IMR-90 (cell line): ENCODE data around the gene BBS1. TPM values are rescaled to one million over a fixed set of nuclear protein-coding genes. Genes with fewer than 3 reads are reported as not detected.

Experiments
- ATAC-seq: fragments of 200-7000 bp; cut with Tn5 transposase; 2 replicates; pipeline ENCODE4 v1.9.1; 2020; ENCODE audit warnings: low read depth, mild to moderate bottlenecking, moderate library complexity
- BruUV-seq: library from RNA; stranded (reverse); fragments of 400-500 nt; replicated peaks from 2 replicates; lab custom pipeline; 2021; lab: Mats Ljungman, UMichigan
- CTCF ChIA-PET: fragments of 300-600 bp; formaldehyde crosslinking; extraction: SDS; loops from one replicate; lab custom pipeline; 2021; ENCODE audit warnings: antibody characterized with exemption; lab: Yijun Ruan, JAX
- POLR2A ChIA-PET: fragments of 300-600 bp; sonication (Branson Sonifier 250); formaldehyde crosslinking; loops from one replicate; lab custom pipeline; 2022; ENCODE audit warnings: antibody characterized with exemption; ENCODE audit not compliant: unreplicated experiment; lab: Charles Lee
- DNase-seq: peaks from one replicate; pipeline ENCODE4 v3.0.0; 2013
- H2AFZ ChIP-seq: replicated peaks from 2 replicates; pipeline ENCODE3; 2013; ENCODE audit warnings: low read length, mild to moderate bottlenecking; ENCODE audit not compliant: poor library complexity
- H2AK5ac ChIP-seq: 2 replicates; pipeline ENCODE4 v1.6.1; 2013; ENCODE audit warnings: low read depth, low read length, inconsistent platforms
- H2AK9ac ChIP-seq: replicated peaks from 2 replicates; pipeline ENCODE3; 2013; ENCODE audit warnings: mild to moderate bottlenecking, low read depth, low read length, moderate library complexity; ENCODE audit not compliant: poor library complexity
- H2BK120ac ChIP-seq: 2 replicates; pipeline ENCODE4 v1.6.1; 2013; ENCODE audit warnings: low read depth, low read length, inconsistent platforms
- H2BK15ac ChIP-seq: 3 replicates; pipeline ENCODE4 v1.6.1; 2013; ENCODE audit warnings: low read depth, low read length, inconsistent platforms
- H2BK20ac ChIP-seq: 2 replicates; pipeline ENCODE4 v1.6.1; 2013; ENCODE audit warnings: low read depth, mild to moderate bottlenecking, inconsistent platforms, low read length, moderate library complexity
- H2BK5ac ChIP-seq: 2 replicates; pipeline ENCODE4 v1.6.1; 2013; ENCODE audit warnings: mild to moderate bottlenecking, low read depth, low read length, inconsistent platforms; ENCODE audit not compliant: poor library complexity, severe bottlenecking
- H3K14ac ChIP-seq: replicated peaks from 2 replicates; pipeline ENCODE4 v1.6.1; 2013; ENCODE audit warnings: low read depth, low read length, inconsistent platforms
- H3K18ac ChIP-seq: 2 replicates; pipeline ENCODE4 v1.6.1; 2013; ENCODE audit warnings: low read depth, low read length, control low read depth
- H3K23ac ChIP-seq: 2 replicates; pipeline ENCODE4 v1.6.1; 2013; ENCODE audit warnings: low read depth, low read length, inconsistent platforms
- H3K27ac ChIP-seq: 2 replicates; pipeline ENCODE4 v1.5.1; 2013; ENCODE audit warnings: mild to moderate bottlenecking, control low read depth, low read length; ENCODE audit not compliant: insufficient read depth
- H3K27me3 ChIP-seq: 2 replicates; pipeline ENCODE4 v1.6.1; 2013; ENCODE audit warnings: low read length; ENCODE audit not compliant: control insufficient read depth, insufficient read depth
- H3K36me3 ChIP-seq: 2 replicates; pipeline ENCODE4 v1.6.1; 2013; ENCODE audit warnings: low read length, mixed read lengths; ENCODE audit not compliant: control insufficient read depth, insufficient read depth
- H3K4ac ChIP-seq: 2 replicates; pipeline ENCODE4 v1.6.1; 2013; ENCODE audit warnings: low read depth, low read length, inconsistent platforms
- H3K4me1 ChIP-seq: 2 replicates; pipeline ENCODE4 v1.6.1; 2013; ENCODE audit warnings: low read length, mixed read lengths; ENCODE audit not compliant: control insufficient read depth, insufficient read depth
- H3K4me2 ChIP-seq: 2 replicates; pipeline ENCODE4 v1.6.1; 2013; ENCODE audit warnings: low read depth, mild to moderate bottlenecking, control low read depth, low read length, moderate library complexity
- H3K4me3 ChIP-seq: 2 replicates; pipeline ENCODE4 v1.5.1; 2013; ENCODE audit warnings: low read depth, mild to moderate bottlenecking, control low read depth, low read length, moderate library complexity; ENCODE audit not compliant: insufficient read depth
- H3K56ac ChIP-seq: 2 replicates; pipeline ENCODE4 v1.6.1; 2013; ENCODE audit warnings: low read length, inconsistent platforms; ENCODE audit not compliant: insufficient read depth; ENCODE audit errors: extremely low read depth
- H3K79me1 ChIP-seq, 2 experiments: 2 replicates each; pipeline ENCODE4 v1.6.1; 2013; ENCODE audit warnings: low read length in 2 of 2, inconsistent platforms in 1 of 2, low read depth in 1 of 2
- H3K9ac ChIP-seq: 2 replicates; pipeline ENCODE4 v1.6.1; 2013; ENCODE audit warnings: low read depth, low read length, control low read depth
- H3K9me1 ChIP-seq: 2 replicates; pipeline ENCODE4 v1.6.1; 2013; ENCODE audit warnings: low read length, inconsistent platforms; ENCODE audit not compliant: insufficient read depth
- H3K9me3 ChIP-seq: 2 replicates; pipeline ENCODE4 v1.6.1; 2013; ENCODE audit warnings: low read length; ENCODE audit not compliant: control insufficient read depth, insufficient read depth
- H4K20me1 ChIP-seq: 2 replicates; pipeline ENCODE4 v1.6.1; 2013; ENCODE audit warnings: low read length, inconsistent platforms; ENCODE audit not compliant: insufficient read depth
- H4K5ac ChIP-seq: 2 replicates; pipeline ENCODE4 v1.6.1; 2013; ENCODE audit warnings: mild to moderate bottlenecking, low read depth, low read length, control low read depth
- H4K8ac ChIP-seq, 2 experiments: 2 replicates each; pipeline ENCODE4 v1.6.1; 2013; ENCODE audit warnings: low read depth in 2 of 2, low read length in 2 of 2, control low read depth in 1 of 2, inconsistent platforms in 1 of 2
- H4K91ac ChIP-seq: 2 replicates; pipeline ENCODE4 v1.6.1; 2013; ENCODE audit warnings: low read depth, low read length, inconsistent platforms; ENCODE audit not compliant: insufficient read depth
- BHLHE40 ChIP-seq: fragments of 150-350 bp; IDR thresholded peaks from 2 replicates; pipeline ENCODE4 v1.6.1; 2016; ENCODE audit warnings: mild to moderate bottlenecking, low read depth, low read length
- CEBPB ChIP-seq: IDR thresholded peaks from 2 replicates; pipeline ENCODE4 v1.6.1; 2012; ENCODE audit warnings: low read depth, low read length, improper control_type of control experiment
- CHD1 ChIP-seq: IDR thresholded peaks from 2 replicates; pipeline ENCODE4 v1.6.1; 2012; ENCODE audit warnings: low read depth, low read length, improper control_type of control experiment
- CTCF ChIP-seq: conservative IDR thresholded peaks from 2 replicates; pipeline ENCODE4 v1.5.1; 2012; ENCODE audit warnings: mild to moderate bottlenecking, low read depth, low read length, improper control_type of control experiment
- ELK1 ChIP-seq: fragments of 150-350 bp; IDR thresholded peaks from 2 replicates; pipeline ENCODE4 v1.6.1; 2016; ENCODE audit warnings: low read depth, mild to moderate bottlenecking, low read length, moderate library complexity, borderline replicate concordance
- FOS ChIP-seq: fragments of 150-350 bp; IDR thresholded peaks from 2 replicates; pipeline ENCODE4 v1.6.1; 2016; ENCODE audit warnings: low read depth, low read length
- MAZ ChIP-seq: IDR thresholded peaks from 2 replicates; pipeline ENCODE4 v1.6.1; 2012; ENCODE audit warnings: low read depth, mild to moderate bottlenecking, low read length, improper control_type of control experiment, moderate library complexity, borderline replicate concordance
- NFE2L2 ChIP-seq: fragments of 150-350 bp; IDR thresholded peaks from 2 replicates; pipeline ENCODE4 v1.6.1; 2016; ENCODE audit warnings: low read depth, mild to moderate bottlenecking, low read length
- POLR2A ChIP-seq: IDR thresholded peaks from 2 replicates; pipeline ENCODE4 v1.6.1; 2012; ENCODE audit warnings: mild to moderate bottlenecking, low read depth, low read length
- RAD21 ChIP-seq: IDR thresholded peaks from 2 replicates; pipeline ENCODE4 v1.6.1; 2012; ENCODE audit warnings: low read length, improper control_type of control experiment
- RCOR1 ChIP-seq: IDR thresholded peaks from 2 replicates; pipeline ENCODE4 v1.6.1; 2012; ENCODE audit warnings: mild to moderate bottlenecking, low read length, improper control_type of control experiment; ENCODE audit not compliant: insufficient replicate concordance
- USF2 ChIP-seq: fragments of 150-350 bp; IDR thresholded peaks from 2 replicates; pipeline ENCODE4 v1.6.1; 2017; ENCODE audit warnings: mild to moderate bottlenecking, antibody characterized with exemption, low read length, low read depth
- WGBS, 2 experiments: methylation state at CpG; one replicate each; pipeline versions ENCODE4 v1.1.5 to v1.1.7; 2013; ENCODE audit warnings: missing lambda C conversion rate in 2 of 2; ENCODE audit not compliant: insufficient read length in 1 of 2; ENCODE audit errors: extremely low coverage in 2 of 2; 5-methylcytosine and 5-hydroxymethylcytosine counted together
- dilution Hi-C: fragments of 300-500 bp; cut with HindIII; formaldehyde crosslinking; loops from one replicate; pipeline ENCODE4 v1.14.3; 2018; ENCODE audit warnings: low sequenced_read_pairs; ENCODE audit not compliant: unreplicated experiment
- in situ Hi-C: fragments of 300-500 bp; cut with MboI; formaldehyde crosslinking; loops from 3 replicates; pipeline ENCODE4 v1.14.3; 2019; ENCODE audit warnings: low sequenced_read_pairs, inconsistent platforms, mixed read lengths
- intact Hi-C: fragments of 100-400 bp; cut with micrococcal nuclease; formaldehyde crosslinking; loops from 2 replicates; pipeline ENCODE4 v1.10.0; 2022
- polyA plus RNA-seq, 3 experiments: library from polyadenylated mRNA; depleted of rRNA; stranded (reverse); fragments of >200 nt; gene quantifications; 2 replicates each; pipeline ENCODE4 v1.2.3, GENCODE V29; 2012; ENCODE audit warnings: low replicate concordance in 1 of 3
- total RNA-seq: library from RNA; depleted of rRNA; stranded (reverse); fragments of >200 nt; gene quantifications from 2 replicates; pipeline ENCODE4 v1.2.3, GENCODE V29; 2012

The BBS1 gene
- total and polyA plus RNA-seq, 2 of the 4 experiments (the other 2 are of a cell fraction) = 16.5 to 20.6 TPM

GRCh38 chr11:66488957-66489356, 21.5 kb upstream of the BBS1 start:
- H4K8ac ChIP-seq = no peak overlapping the region
- H3K9ac ChIP-seq = no peak overlapping the region
- H3K56ac ChIP-seq = no peak overlapping the region
- H3K4me1 ChIP-seq = peaks cover 2% of the 10 kb centered on the region; the same call in 1 of the 2 replicates
- H2AK5ac ChIP-seq = no peak overlapping the region
- no peak for ATAC-seq
- peaks cover 3% of the 10 kb centered on the region; the same call in 1 of the 2 replicates for H4K20me1 ChIP-seq
- ChIA-PET CTCF (no interaction called here), POLR2A (no interaction called here)
- H3K18ac ChIP-seq = no peak overlapping the region
- H2AK9ac ChIP-seq = no peak overlapping the region
- no peak overlapping the region for H2BK5ac ChIP-seq
- H3K27me3 ChIP-seq = no peaks in the 10 kb centered on the region
- H3K9me3 ChIP-seq = no peaks in the 10 kb centered on the region
- in situ Hi-C loops = no loop called here
- 90% methylated on average over 6 of the region's 10 CpGs; no CpG with 5 or more reads in 1 of the 2 experiments for WGBS, 2 experiments
- peaks cover 0 to 4% of the 10 kb centered on the region in 2 experiments; a peak in 1 of 4 replicates for H3K79me1 ChIP-seq
- H3K4me2 ChIP-seq = no peak overlapping the region
- no peak overlapping the region for H4K91ac ChIP-seq
- intact Hi-C loops = no loop called here
- H2BK20ac ChIP-seq = no peak overlapping the region
- H3K4ac ChIP-seq = no peak overlapping the region
- H2AFZ ChIP-seq = no peak overlapping the region
- H3K4me3 ChIP-seq = no peak overlapping the region
- H3K9me1 ChIP-seq = peaks cover 5% of the 10 kb centered on the region; the same call in 1 of the 2 replicates
- no peak for DNase-seq
- H3K36me3 ChIP-seq = peaks cover 47% of the 10 kb centered on the region
- H4K5ac ChIP-seq = no peak overlapping the region
- H3K23ac ChIP-seq = no peak overlapping the region
- no peak overlapping the region for H3K27ac ChIP-seq
- BruUV-seq = no TSS peak
- TF ChIP-seq MAZ (no peak), CTCF (no peak), RCOR1 (no peak), CEBPB (no peak), POLR2A (no peak), FOS (no peak), NFE2L2 (no peak), ELK1 (no peak), USF2 (no peak), CHD1 (no peak), BHLHE40 (no peak), RAD21 (no peak)
- H2BK15ac ChIP-seq = no peak overlapping the region
- H3K14ac ChIP-seq = no peak overlapping the region
- dilution Hi-C loops = no loop called here
- no peak overlapping the region for H2BK120ac ChIP-seq
